HL-60 (cell line): Measurements from ENCODE around the gene TMEM243.
"Not testable (repeated sequence)": the region's sequence is repeated elsewhere in the genome, so short reads cannot be mapped to it uniquely, and the experiment has no call there.

ENCODE experiments used
- DNase-seq, 2 experiments: peaks; one replicate each; pipeline ENCODE4 v3.0.0-alpha.2; 2010 to 2020; ENCODE audit warnings: low read depth in 1 of 2, low spot score in 1 of 2
- H3K27ac ChIP-seq: fragments of 250-450 bp; sonication (Bioruptor Pico); replicated peaks from 2 replicates; pipeline ENCODE4 v1.5.1; 2020; ENCODE audit warnings: mild to moderate bottlenecking, moderate library complexity
- H3K27me3 ChIP-seq: fragments of 250-450 bp; sonication (Bioruptor Pico); 2 replicates; pipeline ENCODE4 v1.5.1; 2021; ENCODE audit warnings: mild to moderate bottlenecking, moderate library complexity; ENCODE audit not compliant: insufficient read depth, poor library complexity, severe bottlenecking
- H3K4me3 ChIP-seq: replicated peaks from 2 replicates; pipeline ENCODE4 v1.5.1; 2011; ENCODE audit warnings: mild to moderate bottlenecking, control low read depth, low read length; ENCODE audit not compliant: insufficient read depth
- GABPA ChIP-seq: IDR thresholded peaks from 2 replicates; pipeline ENCODE4 v1.6.1; 2012; ENCODE audit warnings: low read depth
- POLR2AphosphoS5 ChIP-seq: IDR thresholded peaks from 2 replicates; pipeline ENCODE4 v1.6.1; 2012; ENCODE audit warnings: low read depth
- SPI1 ChIP-seq: IDR thresholded peaks from 2 replicates; pipeline ENCODE4 v1.6.1; 2012; ENCODE audit warnings: low read depth, mild to moderate bottlenecking, borderline replicate concordance
- TF ChIP-seq, protein P1 (sequence below): IDR thresholded peaks from 2 replicates; pipeline ENCODE4 v1.6.1; 2012; ENCODE audit warnings: low read depth; ENCODE audit not compliant: insufficient replicate concordance
- TF ChIP-seq, protein P2 (sequence below): IDR thresholded peaks from one replicate; pipeline ENCODE4 v1.5.1; 2011; ENCODE audit warnings: low read length, control low read depth, inconsistent platforms; ENCODE audit not compliant: insufficient read depth

Gene TMEM243

DNA sequence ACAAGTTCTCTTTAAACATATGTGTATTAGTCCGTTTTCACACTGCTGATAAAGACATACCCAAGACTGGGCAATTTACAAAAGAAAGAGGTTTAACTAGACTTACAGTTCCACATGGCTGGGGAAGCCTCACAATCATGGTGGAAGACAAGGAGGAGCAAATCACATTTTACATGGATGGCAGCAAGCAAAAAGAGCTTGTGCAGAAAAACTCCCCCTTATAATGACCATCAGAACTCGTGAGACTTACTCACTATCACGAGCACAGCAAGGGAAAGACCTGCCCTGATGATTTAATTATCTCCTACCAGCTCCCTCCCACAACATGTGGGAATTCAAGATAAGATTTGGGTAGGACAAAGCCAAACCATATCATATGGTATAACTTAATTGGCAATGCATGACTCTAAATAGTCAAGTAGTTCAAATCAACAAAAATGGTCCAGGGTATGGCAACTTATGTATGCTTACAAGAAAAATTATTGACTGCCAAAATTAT is 34.1 kb upstream of the TMEM243 start:
- no peak overlapping the region for H3K4me3 ChIP-seq
- TF ChIP-seq SPI1 (no peak), GABPA (no peak), POLR2AphosphoS5 (no peak)
- TF ChIP-seq, protein P1, sequence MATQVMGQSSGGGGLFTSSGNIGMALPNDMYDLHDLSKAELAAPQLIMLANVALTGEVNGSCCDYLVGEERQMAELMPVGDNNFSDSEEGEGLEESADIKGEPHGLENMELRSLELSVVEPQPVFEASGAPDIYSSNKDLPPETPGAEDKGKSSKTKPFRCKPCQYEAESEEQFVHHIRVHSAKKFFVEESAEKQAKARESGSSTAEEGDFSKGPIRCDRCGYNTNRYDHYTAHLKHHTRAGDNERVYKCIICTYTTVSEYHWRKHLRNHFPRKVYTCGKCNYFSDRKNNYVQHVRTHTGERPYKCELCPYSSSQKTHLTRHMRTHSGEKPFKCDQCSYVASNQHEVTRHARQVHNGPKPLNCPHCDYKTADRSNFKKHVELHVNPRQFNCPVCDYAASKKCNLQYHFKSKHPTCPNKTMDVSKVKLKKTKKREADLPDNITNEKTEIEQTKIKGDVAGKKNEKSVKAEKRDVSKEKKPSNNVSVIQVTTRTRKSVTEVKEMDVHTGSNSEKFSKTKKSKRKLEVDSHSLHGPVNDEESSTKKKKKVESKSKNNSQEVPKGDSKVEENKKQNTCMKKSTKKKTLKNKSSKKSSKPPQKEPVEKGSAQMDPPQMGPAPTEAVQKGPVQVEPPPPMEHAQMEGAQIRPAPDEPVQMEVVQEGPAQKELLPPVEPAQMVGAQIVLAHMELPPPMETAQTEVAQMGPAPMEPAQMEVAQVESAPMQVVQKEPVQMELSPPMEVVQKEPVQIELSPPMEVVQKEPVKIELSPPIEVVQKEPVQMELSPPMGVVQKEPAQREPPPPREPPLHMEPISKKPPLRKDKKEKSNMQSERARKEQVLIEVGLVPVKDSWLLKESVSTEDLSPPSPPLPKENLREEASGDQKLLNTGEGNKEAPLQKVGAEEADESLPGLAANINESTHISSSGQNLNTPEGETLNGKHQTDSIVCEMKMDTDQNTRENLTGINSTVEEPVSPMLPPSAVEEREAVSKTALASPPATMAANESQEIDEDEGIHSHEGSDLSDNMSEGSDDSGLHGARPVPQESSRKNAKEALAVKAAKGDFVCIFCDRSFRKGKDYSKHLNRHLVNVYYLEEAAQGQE, result no peak
- TF ChIP-seq, protein P2, sequence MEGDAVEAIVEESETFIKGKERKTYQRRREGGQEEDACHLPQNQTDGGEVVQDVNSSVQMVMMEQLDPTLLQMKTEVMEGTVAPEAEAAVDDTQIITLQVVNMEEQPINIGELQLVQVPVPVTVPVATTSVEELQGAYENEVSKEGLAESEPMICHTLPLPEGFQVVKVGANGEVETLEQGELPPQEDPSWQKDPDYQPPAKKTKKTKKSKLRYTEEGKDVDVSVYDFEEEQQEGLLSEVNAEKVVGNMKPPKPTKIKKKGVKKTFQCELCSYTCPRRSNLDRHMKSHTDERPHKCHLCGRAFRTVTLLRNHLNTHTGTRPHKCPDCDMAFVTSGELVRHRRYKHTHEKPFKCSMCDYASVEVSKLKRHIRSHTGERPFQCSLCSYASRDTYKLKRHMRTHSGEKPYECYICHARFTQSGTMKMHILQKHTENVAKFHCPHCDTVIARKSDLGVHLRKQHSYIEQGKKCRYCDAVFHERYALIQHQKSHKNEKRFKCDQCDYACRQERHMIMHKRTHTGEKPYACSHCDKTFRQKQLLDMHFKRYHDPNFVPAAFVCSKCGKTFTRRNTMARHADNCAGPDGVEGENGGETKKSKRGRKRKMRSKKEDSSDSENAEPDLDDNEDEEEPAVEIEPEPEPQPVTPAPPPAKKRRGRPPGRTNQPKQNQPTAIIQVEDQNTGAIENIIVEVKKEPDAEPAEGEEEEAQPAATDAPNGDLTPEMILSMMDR, result no peak
- H3K27me3 ChIP-seq, result no peaks in the 10 kb centered on the region

DNA sequence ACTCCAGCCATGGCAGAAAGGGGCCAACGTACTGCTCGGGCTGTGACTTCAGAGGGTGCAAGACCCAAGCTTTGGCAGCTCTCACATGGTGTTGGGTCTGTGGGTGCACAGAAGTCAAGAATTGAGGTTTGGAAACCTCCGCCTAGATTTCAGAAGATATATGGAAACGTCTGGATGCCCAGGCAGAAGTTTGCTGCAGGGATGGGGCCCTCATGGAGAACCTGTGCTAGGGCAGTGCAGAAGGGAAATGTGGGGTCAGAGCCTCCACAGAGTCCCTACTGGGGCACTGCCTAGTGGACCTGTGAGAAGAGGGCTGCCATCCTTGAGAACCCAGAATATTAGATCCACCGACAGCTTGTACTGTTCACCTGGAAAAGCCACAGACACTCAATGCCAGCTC is 26.1 kb upstream of the TMEM243 start:
- H3K27ac ChIP-seq, H3K27me3 ChIP-seq, DNase-seq, H3K4me3 ChIP-seq: not testable (repeated sequence)

More for the DNA sequence above, 34.1 kb upstream of the TMEM243 start:
- no peak overlapping the region for H3K27ac ChIP-seq
- no peak for DNase-seq

DNA sequence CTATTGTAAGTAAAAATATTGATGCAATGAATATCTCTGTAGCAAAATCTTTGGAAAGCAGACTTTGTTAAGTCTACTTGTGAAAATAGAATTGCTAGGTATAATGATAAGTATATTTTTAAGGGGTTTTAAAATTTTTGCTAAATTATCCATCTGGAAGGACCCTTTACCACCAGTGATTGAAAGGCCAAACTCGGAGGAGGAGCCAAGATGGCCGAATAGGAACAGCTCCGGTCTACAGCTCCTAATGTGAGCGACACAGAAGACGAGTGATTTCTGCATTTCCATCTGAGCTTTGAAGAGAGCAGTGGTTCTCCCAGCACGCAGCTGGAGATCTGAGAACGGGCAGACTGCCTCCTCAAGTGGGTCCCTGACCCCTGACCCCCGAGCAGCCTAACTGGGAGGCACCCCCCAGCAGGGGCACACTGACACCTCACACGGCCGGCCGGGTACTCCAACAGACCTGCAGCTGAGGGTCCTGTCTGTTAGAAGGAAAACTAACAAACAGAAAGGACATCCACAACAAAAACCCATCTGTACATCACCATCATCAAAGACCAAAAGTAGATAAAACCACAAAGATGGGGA is 19.0 kb upstream of the TMEM243 start:
- not testable (repeated sequence) for H3K27me3 ChIP-seq, H3K27ac ChIP-seq, H3K4me3 ChIP-seq, DNase-seq

DNA sequence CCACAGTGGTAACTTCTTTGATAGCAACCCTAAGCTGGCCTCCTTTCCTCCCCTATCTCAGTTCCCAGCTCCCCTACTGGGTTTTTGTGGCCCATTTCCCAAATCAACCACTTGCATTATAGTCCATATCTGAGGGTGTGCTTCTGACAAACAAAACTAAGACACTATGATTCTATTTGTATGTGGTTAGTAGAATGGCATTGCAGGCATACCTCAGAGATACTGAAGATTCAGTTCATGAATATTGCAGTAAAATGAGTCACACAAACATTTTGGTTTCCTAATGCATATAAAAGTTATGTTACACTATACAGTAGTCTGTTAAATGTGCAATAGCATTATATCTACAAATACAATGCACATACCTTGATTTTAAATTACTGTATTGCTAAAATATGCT is 15.4 kb upstream of the TMEM243 start:
- no peak for DNase-seq
- no peak overlapping the region for H3K27ac ChIP-seq

More for the DNA sequence above, 15.4 kb upstream of the TMEM243 start:
- Histone ChIP-seq H3K4me3 (no peak overlapping the region), H3K27me3 (no peaks in the 10 kb centered on the region)
- TF ChIP-seq, protein P2, result no peak
- no peak for TF ChIP-seq SPI1
- TF ChIP-seq, protein P1, result no peak
